B cell (primary cell): ENCODE measurements around the gene SHISAL2A. TPM values are rescaled to one million over a fixed set of nuclear protein-coding genes. Genes with fewer than 3 reads are reported as not detected.

Experiments used
- ATAC-seq: fragments of 200-7000 bp; cut with Tn5 transposase; one replicate; pipeline ENCODE4 v1.10.0; 2021; ENCODE audit warnings: low read depth, mild to moderate bottlenecking, moderate number of reproducible peaks, moderate library complexity
- CTCF ChIA-PET: fragments of 350-600 bp; sonication (Branson Sonifier 250); formaldehyde crosslinking; loops from one replicate; lab custom pipeline; 2021; ENCODE audit warnings: antibody characterized with exemption, inconsistent platforms; lab: Charles Lee
- POLR2A ChIA-PET: fragments of 350-600 bp; sonication (Branson Sonifier 250); formaldehyde crosslinking; loops from one replicate; lab custom pipeline; 2021; ENCODE audit warnings: antibody characterized with exemption; lab: Charles Lee
- DNase-seq: peaks from one replicate; pipeline ENCODE4 v3.0.0; 2013
- H2AFZ ChIP-seq: 2 replicates; pipeline ENCODE4 v1.6.1; 2012; ENCODE audit warnings: mild to moderate bottlenecking, low read depth, low read length; ENCODE audit not compliant: insufficient read depth, poor library complexity, severe bottlenecking
- H3K27ac ChIP-seq, 2 donors: 1 replicate in 1 of 2; 2 replicates in 1 of 2; pipeline ENCODE4 v1.5.1; 2012 to 2013; ENCODE audit warnings: low read length in 2 of 2, mild to moderate bottlenecking in 2 of 2, moderate library complexity in 1 of 2
- H3K27me3 ChIP-seq, 4 experiments: fragments of 200-600 bp in 1 of 4; sonication (generic) in 1 of 4; replicated peaks in 1 of 4; 1 replicate in 2 of 4; 2 replicates in 2 of 4; pipeline versions ENCODE4 v1.6.1 to v1.7.0; 2013 to 2016; ENCODE audit warnings: low read length in 3 of 4, mild to moderate bottlenecking in 2 of 4, mixed read lengths in 1 of 4, moderate library complexity in 1 of 4; ENCODE audit not compliant: insufficient read depth in 4 of 4, control insufficient read depth in 3 of 4; ENCODE audit errors: control extremely low read depth in 1 of 4
- H3K36me3 ChIP-seq, 2 experiments: replicated peaks in 1 of 2; 1 replicate in 1 of 2; 2 replicates in 1 of 2; pipeline versions ENCODE4 v1.6.1 to v1.7.1; 2013; ENCODE audit warnings: low read length in 1 of 2; ENCODE audit not compliant: insufficient read depth in 2 of 2, control insufficient read depth in 1 of 2; ENCODE audit errors: control extremely low read depth in 1 of 2, extremely low read depth in 1 of 2
- H3K4me1 ChIP-seq, 2 donors: fragments of 200-600 bp in 1 of 2; sonication (generic) in 1 of 2; 1 replicate in 1 of 2; 2 replicates in 1 of 2; pipeline versions ENCODE4 v1.5.1 to v1.6.1; 2013 to 2017; ENCODE audit warnings: low read length in 2 of 2; ENCODE audit not compliant: control insufficient read depth in 2 of 2, insufficient read depth in 2 of 2
- H3K4me2 ChIP-seq: replicated peaks from 2 replicates; pipeline ENCODE3; 2012; ENCODE audit warnings: mild to moderate bottlenecking, low read depth, low read length; ENCODE audit not compliant: poor library complexity, severe bottlenecking
- H3K4me3 ChIP-seq, 5 experiments: fragments of 200-600 bp in 1 of 5; sonication (generic) in 1 of 5; 1 replicate in 3 of 5; 2 replicates in 2 of 5; pipeline versions ENCODE4 v1.5.1 to v1.7.0; 2011 to 2016; ENCODE audit warnings: low read length in 4 of 5, mild to moderate bottlenecking in 4 of 5, low read depth in 2 of 5, control low read depth in 1 of 5, moderate library complexity in 1 of 5; ENCODE audit not compliant: insufficient read depth in 1 of 5; ENCODE audit errors: control extremely low read depth in 1 of 5, extremely low read depth in 1 of 5
- H3K79me2 ChIP-seq: fragments of 200-600 bp; sonication (generic); one replicate; pipeline ENCODE4 v1.6.0; 2016; ENCODE audit warnings: low read length; ENCODE audit not compliant: control insufficient read depth, insufficient read depth
- H3K9ac ChIP-seq: fragments of 200-600 bp; sonication (generic); 2 replicates; pipeline ENCODE4 v1.6.1; 2017; ENCODE audit warnings: mild to moderate bottlenecking, low read length, moderate library complexity
- H3K9me3 ChIP-seq, 3 donors: one replicate each; pipeline versions ENCODE4 v1.6.1 to v1.7.1; 2013; ENCODE audit warnings: low read length in 2 of 3; ENCODE audit not compliant: control insufficient read depth in 2 of 3, insufficient read depth in 1 of 3; ENCODE audit errors: control extremely low read depth in 1 of 3
- H4K20me1 ChIP-seq: 2 replicates; pipeline ENCODE4 v1.6.0; 2012; ENCODE audit warnings: mild to moderate bottlenecking, low read length; ENCODE audit not compliant: insufficient read depth, control insufficient read depth, poor library complexity, severe bottlenecking
- H3K27ac Mint-ChIP-seq: one replicate; pipeline ENCODE4 v1.8.0; 2021; ENCODE audit warnings: mixed read lengths
- H3K27me3 Mint-ChIP-seq: one replicate; pipeline ENCODE4 v1.8.0; 2021; ENCODE audit warnings: mixed read lengths
- H3K4me1 Mint-ChIP-seq: one replicate; pipeline ENCODE4 v1.8.0; 2021; ENCODE audit warnings: mixed read lengths
- H3K4me3 Mint-ChIP-seq: one replicate; pipeline ENCODE4 v1.8.0; 2021; ENCODE audit warnings: mixed read lengths
- H3K9me3 Mint-ChIP-seq: one replicate; pipeline ENCODE4 v1.8.0; 2022; ENCODE audit warnings: mixed read lengths; ENCODE audit not compliant: insufficient read depth
- EZH2 ChIP-seq: IDR thresholded peaks from 2 replicates; pipeline ENCODE4 v1.6.1; 2012; ENCODE audit warnings: borderline replicate concordance, low read depth, mild to moderate bottlenecking, moderate library complexity, low read length; ENCODE audit not compliant: insufficient read depth, poor library complexity, severe bottlenecking
- WGBS: methylation state at CpG from one replicate; pipeline ENCODE4 v1.1.5; 2013; ENCODE audit warnings: missing lambda C conversion rate; ENCODE audit not compliant: insufficient coverage; 5-methylcytosine and 5-hydroxymethylcytosine counted together
- intact Hi-C: fragments of 100-400 bp; cut with micrococcal nuclease; formaldehyde crosslinking; loops from one replicate; pipeline ENCODE4 v1.10.0; 2022
- polyA plus RNA-seq: library from polyadenylated mRNA; depleted of rRNA; stranded (reverse); fragments of >200 nt; gene quantifications from 2 replicates; pipeline ENCODE4 v1.2.3, GENCODE V29; 2012
- total RNA-seq, 2 donors: library from RNA; stranded (reverse); fragments of 120-200 nt in 1 of 2; gene quantifications; 1 replicate in 1 of 2; 2 replicates in 1 of 2; pipeline versions ENCODE4 v1.2.3 to v1.2.4, GENCODE V29; 2013 to 2022
- TF ChIP-seq, protein P1 (sequence below): fragments of 200-600 bp; IDR thresholded peaks from one replicate; pipeline ENCODE4 v1.8.0; 2022; ENCODE audit warnings: antibody characterized with exemption, mild to moderate bottlenecking

The SHISAL2A gene
- total and polyA plus RNA-seq, 2 donors (not counting 1 experiment from before 2014, with no cell fraction given) = 63.3 to 91.0 TPM

DNA sequence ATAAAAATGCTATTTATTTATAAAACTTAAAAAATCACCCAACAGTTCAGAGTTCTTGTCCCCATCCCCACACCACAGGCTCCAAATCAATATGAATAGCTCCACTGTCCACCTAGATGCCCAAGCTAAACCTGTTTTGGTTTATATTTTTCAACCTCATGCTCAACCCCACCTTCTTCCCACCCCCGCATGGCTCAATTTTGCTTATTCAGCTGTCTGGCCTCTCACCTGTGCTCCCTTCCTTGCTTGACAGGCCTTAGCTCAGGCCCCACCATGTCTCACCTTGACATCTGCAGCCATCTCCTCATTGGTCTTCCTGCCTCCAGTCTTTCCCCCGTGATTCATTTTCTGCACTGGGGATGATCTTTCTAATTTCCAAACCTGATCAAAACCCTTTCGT, 47.4 kb downstream of the SHISAL2A start:
- POLR2A ChIA-PET = no interaction called here
- H3K9me3 ChIP-seq = peaks cover 0 to 3% (median 0%) of the 10 kb centered on the region in 3 donors
- H3K36me3 ChIP-seq = peaks cover 4 to 29% of the 10 kb centered on the region in 2 experiments
- H3K4me2 ChIP-seq = no peak overlapping the region
- no peak overlapping the region for H3K4me3 Mint-ChIP-seq
- no peaks in the 10 kb centered on the region for H4K20me1 ChIP-seq
- H3K9me3 Mint-ChIP-seq = no peaks in the 10 kb centered on the region
- TF ChIP-seq, protein P1, sequence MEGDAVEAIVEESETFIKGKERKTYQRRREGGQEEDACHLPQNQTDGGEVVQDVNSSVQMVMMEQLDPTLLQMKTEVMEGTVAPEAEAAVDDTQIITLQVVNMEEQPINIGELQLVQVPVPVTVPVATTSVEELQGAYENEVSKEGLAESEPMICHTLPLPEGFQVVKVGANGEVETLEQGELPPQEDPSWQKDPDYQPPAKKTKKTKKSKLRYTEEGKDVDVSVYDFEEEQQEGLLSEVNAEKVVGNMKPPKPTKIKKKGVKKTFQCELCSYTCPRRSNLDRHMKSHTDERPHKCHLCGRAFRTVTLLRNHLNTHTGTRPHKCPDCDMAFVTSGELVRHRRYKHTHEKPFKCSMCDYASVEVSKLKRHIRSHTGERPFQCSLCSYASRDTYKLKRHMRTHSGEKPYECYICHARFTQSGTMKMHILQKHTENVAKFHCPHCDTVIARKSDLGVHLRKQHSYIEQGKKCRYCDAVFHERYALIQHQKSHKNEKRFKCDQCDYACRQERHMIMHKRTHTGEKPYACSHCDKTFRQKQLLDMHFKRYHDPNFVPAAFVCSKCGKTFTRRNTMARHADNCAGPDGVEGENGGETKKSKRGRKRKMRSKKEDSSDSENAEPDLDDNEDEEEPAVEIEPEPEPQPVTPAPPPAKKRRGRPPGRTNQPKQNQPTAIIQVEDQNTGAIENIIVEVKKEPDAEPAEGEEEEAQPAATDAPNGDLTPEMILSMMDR = no peak
- no peak for TF ChIP-seq EZH2
- ATAC-seq = no peak
- H3K79me2 ChIP-seq = no peaks in the 10 kb centered on the region
- H3K9ac ChIP-seq = no peak overlapping the region
- no peaks in the 10 kb centered on the region for H3K27me3 ChIP-seq
- no peaks in the 10 kb centered on the region for H3K27me3 Mint-ChIP-seq
- peaks cover 3 to 4% of the 10 kb centered on the region in 2 donors for H3K4me1 ChIP-seq
- H2AFZ ChIP-seq = no peak overlapping the region
- H3K27ac ChIP-seq = no peak overlapping the region
- H3K27ac Mint-ChIP-seq = no peak overlapping the region
- H3K4me3 ChIP-seq = no peak overlapping the region
- CTCF ChIA-PET = no interaction called here
- no peak for DNase-seq
- WGBS = 92% methylated on average over 3 of the region's 3 CpGs
- intact Hi-C loops = no loop called here
- peaks cover 10% of the 10 kb centered on the region for H3K4me1 Mint-ChIP-seq

- H3K4me3 Mint-ChIP-seq = no peak overlapping the region
- ChIA-PET CTCF (no interaction called here), POLR2A (no interaction called here)
- H3K36me3 ChIP-seq = peaks cover 4 to 24% of the 10 kb centered on the region in 2 experiments
- ATAC-seq = no peak
- H3K4me1 ChIP-seq = peaks cover 11% of the 10 kb centered on the region in 2 donors
- H3K79me2 ChIP-seq = no peaks in the 10 kb centered on the region
- 80% methylated on average over 1 of the region's 4 CpGs for WGBS
- no peaks in the 10 kb centered on the region for H3K9me3 Mint-ChIP-seq
- no peak overlapping the region for H3K4me3 ChIP-seq
- no peak for DNase-seq
- no peak overlapping the region for H3K27ac Mint-ChIP-seq
- H3K4me1 Mint-ChIP-seq = peaks cover 14% of the 10 kb centered on the region
- intact Hi-C loops = no loop called here
- H3K4me2 ChIP-seq = no peak overlapping the region
- no peak overlapping the region for H2AFZ ChIP-seq
- no peaks in the 10 kb centered on the region for H3K27me3 Mint-ChIP-seq
- H3K9me3 ChIP-seq = peaks cover 0 to 3% (median 0%) of the 10 kb centered on the region in 3 donors
- H3K27me3 ChIP-seq = no peaks in the 10 kb centered on the region
- no peak overlapping the region for H3K27ac ChIP-seq
- no peaks in the 10 kb centered on the region for H4K20me1 ChIP-seq
- TF ChIP-seq EZH2 = no peak
- no peak overlapping the region for H3K9ac ChIP-seq
Observed at GRCh38 chr1:52681136-52681535, 48.2 kb downstream of the SHISAL2A start.
